Liver (tissue), 9 donors: ENCODE measurements around the gene AJAP1. TPM values are rescaled to one million over a fixed set of nuclear protein-coding genes. Genes with fewer than 3 reads are reported as not detected.

Experiments used
- DNase-seq: peaks from one replicate; pipeline ENCODE4 v3.0.0-alpha.2; 2017; ENCODE audit warnings: low spot score
- H3K27ac ChIP-seq, 2 donors: one replicate each; pipeline ENCODE4 v1.7.0; 2013; ENCODE audit warnings: inconsistent platforms in 2 of 2, low read length in 2 of 2, control low read depth in 1 of 2, low read depth in 1 of 2, mild to moderate bottlenecking in 1 of 2
- H3K27me3 ChIP-seq, 4 donors: one replicate each; pipeline versions ENCODE4 v1.6.1 to v1.7.0; 2013; ENCODE audit warnings: low read length in 3 of 4, inconsistent platforms in 1 of 4, mild to moderate bottlenecking in 1 of 4, moderate library complexity in 1 of 4; ENCODE audit not compliant: control insufficient read depth in 4 of 4, insufficient read depth in 4 of 4
- H3K36me3 ChIP-seq, 4 donors: one replicate each; pipeline versions ENCODE4 v1.6.1 to v1.7.0; 2013; ENCODE audit warnings: low read length in 3 of 4, mild to moderate bottlenecking in 3 of 4, low read depth in 1 of 4, moderate library complexity in 1 of 4; ENCODE audit not compliant: control insufficient read depth in 4 of 4, insufficient read depth in 3 of 4
- H3K4me1 ChIP-seq, 4 donors: one replicate each; pipeline versions ENCODE4 v1.6.1 to v1.7.0; 2013; ENCODE audit warnings: low read length in 3 of 4, mild to moderate bottlenecking in 3 of 4, moderate library complexity in 1 of 4; ENCODE audit not compliant: control insufficient read depth in 4 of 4, insufficient read depth in 4 of 4
- H3K4me3 ChIP-seq, 3 donors: one replicate each; pipeline versions ENCODE4 v1.6.1 to v1.7.0; 2013; ENCODE audit warnings: low read length in 3 of 3, control low read depth in 1 of 3, low read depth in 1 of 3, mild to moderate bottlenecking in 1 of 3
- H3K9ac ChIP-seq, 2 donors: one replicate each; pipeline ENCODE4 v1.7.0; 2013; ENCODE audit warnings: low read length in 2 of 2, mild to moderate bottlenecking in 2 of 2, moderate library complexity in 2 of 2, control low read depth in 1 of 2, low read depth in 1 of 2
- H3K9me3 ChIP-seq, 4 donors: one replicate each; pipeline versions ENCODE4 v1.6.1 to v1.7.0; 2013; ENCODE audit warnings: low read length in 3 of 4; ENCODE audit not compliant: control insufficient read depth in 4 of 4
- EGR1 ChIP-seq, 2 donors: IDR thresholded peaks; 2 replicates each; pipeline ENCODE4 v1.6.1; 2016 to 2018; ENCODE audit warnings: antibody characterized with exemption in 2 of 2, low read depth in 2 of 2
- FOXA1 ChIP-seq: IDR thresholded peaks from 2 replicates; pipeline ENCODE4 v1.6.1; 2016; ENCODE audit warnings: antibody characterized with exemption
- FOXA2 ChIP-seq: IDR thresholded peaks from 2 replicates; pipeline ENCODE4 v1.6.1; 2016; ENCODE audit warnings: antibody characterized with exemption
- GABPA ChIP-seq, 2 donors: IDR thresholded peaks in 1 of 2; conservative IDR thresholded peaks in 1 of 2; 2 replicates each; pipeline ENCODE4 v1.6.1; 2016; ENCODE audit warnings: antibody characterized with exemption in 2 of 2, mild to moderate bottlenecking in 1 of 2, moderate library complexity in 1 of 2
- HNF4A ChIP-seq, 2 donors: conservative IDR thresholded peaks; 2 replicates each; pipeline ENCODE4 v1.6.1; 2016; ENCODE audit warnings: antibody characterized with exemption in 2 of 2, mild to moderate bottlenecking in 2 of 2
- HNF4G ChIP-seq: IDR thresholded peaks from 2 replicates; pipeline ENCODE4 v1.6.1; 2016; ENCODE audit warnings: antibody characterized with exemption
- JUND ChIP-seq, 2 donors: IDR thresholded peaks; 2 replicates each; pipeline ENCODE4 v1.6.1; 2016; ENCODE audit warnings: antibody characterized with exemption in 2 of 2
- NR2F2 ChIP-seq: IDR thresholded peaks from 2 replicates; pipeline ENCODE4 v1.6.1; 2016; ENCODE audit warnings: antibody characterized with exemption
- RAD21 ChIP-seq, 2 donors: IDR thresholded peaks; 2 replicates each; pipeline ENCODE4 v1.6.1; 2016; ENCODE audit warnings: antibody characterized with exemption in 2 of 2, mild to moderate bottlenecking in 2 of 2
- RXRA ChIP-seq, 2 donors: IDR thresholded peaks; 2 replicates each; pipeline ENCODE4 v1.6.1; 2017 to 2018; ENCODE audit warnings: antibody characterized with exemption in 2 of 2, mild to moderate bottlenecking in 1 of 2
- SP1 ChIP-seq: IDR thresholded peaks from 2 replicates; pipeline ENCODE4 v1.6.1; 2018; ENCODE audit warnings: antibody characterized with exemption, mild to moderate bottlenecking
- TAF1 ChIP-seq: conservative IDR thresholded peaks from 2 replicates; pipeline ENCODE4 v1.6.1; 2016; ENCODE audit warnings: antibody characterized with exemption, mild to moderate bottlenecking
- YY1 ChIP-seq: IDR thresholded peaks from 2 replicates; pipeline ENCODE4 v1.6.1; 2016; ENCODE audit warnings: antibody characterized with exemption, mild to moderate bottlenecking
- WGBS: extraction: QIAGEN DNeasy Blood & Tissue Kit; methylation state at CpG from one replicate; pipeline ENCODE4 v1.1.7; 2013; 5-methylcytosine and 5-hydroxymethylcytosine counted together
- polyA plus RNA-seq, 2 donors: library from polyadenylated mRNA; stranded (reverse) in 1 of 2; unstranded in 1 of 2; fragments of 200-250 nt in 1 of 2; fragments of >200 nt in 1 of 2; fragmentation: Nextera tagmentation in 1 of 2; extraction: Ambion mirVana in 1 of 2; gene quantifications; one replicate each; pipeline versions ENCODE4 v1.2.1 to v1.2.3, GENCODE V29; 2013 to 2015
- total RNA-seq, 2 donors: library from RNA; depleted of rRNA; stranded (reverse); fragments of >200 nt; gene quantifications; one replicate each; pipeline ENCODE4 v1.2.3, GENCODE V29; 2014
- TF ChIP-seq, protein P1 (sequence below): IDR thresholded peaks from 2 replicates; pipeline ENCODE4 v1.6.1; 2016; ENCODE audit warnings: antibody characterized with exemption, mild to moderate bottlenecking
- TF ChIP-seq, protein P2 (sequence below): fragments of 150-350 bp; IDR thresholded peaks from 2 replicates; pipeline ENCODE4 v1.5.1; 2017; ENCODE audit warnings: improper control_type of control experiment, low read depth, low read length; ENCODE audit not compliant: missing input control
- TF ChIP-seq, protein P3 (sequence below): IDR thresholded peaks from 2 replicates; pipeline ENCODE4 v1.6.1; 2016; ENCODE audit warnings: antibody characterized with exemption
- TF ChIP-seq, protein P4 (sequence below): IDR thresholded peaks from 2 replicates; pipeline ENCODE4 v1.6.1; 2016; ENCODE audit warnings: antibody characterized with exemption
- TF ChIP-seq, protein P5 (sequence below): IDR thresholded peaks from 2 replicates; pipeline ENCODE4 v1.6.1; 2016; ENCODE audit warnings: antibody characterized with exemption
- donor health status: healthy.
- donor health status: healthy.
- donor health status: healthy.
- donor health status: healthy.
- donor health status: healthy.

The AJAP1 gene
- total and polyA plus RNA-seq, 4 donors, result under 0.01 to 0.21 (median 0.08) TPM; not detected in 1

DNA sequence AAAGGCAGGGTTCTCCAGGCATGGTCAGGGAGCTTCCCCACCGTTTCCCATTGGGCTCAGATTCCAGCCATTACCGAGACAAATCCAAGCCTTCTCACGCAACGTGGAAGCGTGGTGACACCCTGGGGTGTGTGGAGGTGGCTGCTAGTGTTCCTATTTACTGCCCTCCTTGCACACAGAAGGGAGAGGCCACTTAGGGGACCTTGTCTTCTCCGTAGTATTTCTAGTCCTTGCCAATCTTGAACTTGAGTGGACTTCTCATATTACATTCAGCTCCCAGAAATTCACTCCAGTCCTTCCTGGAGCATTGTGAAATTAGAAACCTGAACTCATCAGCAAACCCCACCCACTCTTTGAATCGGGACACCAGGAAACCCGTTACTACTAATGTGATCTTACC, 131.6 kb downstream of the AJAP1 start:
- H3K4me3 ChIP-seq, result no peak overlapping the region
- H3K4me1 ChIP-seq, result no peaks in the 10 kb centered on the region
- H3K27me3 ChIP-seq, result no peaks in the 10 kb centered on the region
- no peak overlapping the region for H3K27ac ChIP-seq
- 90% methylated on average over 8 of the region's 8 CpGs for WGBS
- TF ChIP-seq FOXA1 (no peak), SP1 (no peak), FOXA2 (no peak), RXRA (IDR thresholded peaks at IDR 0.05) (no peak), NR2F2 (no peak), EGR1 (IDR thresholded peaks at IDR 0.05; ENCODE audit: low read depth in 2 of 2) (no peak), YY1 (no peak), HNF4A (conservative IDR thresholded peaks at IDR 0.05) (no peak), GABPA (IDR thresholded peaks at IDR 0.05 in 1 of 2, conservative IDR thresholded peaks at IDR 0.05 in 1 of 2) (no peak), JUND (IDR thresholded peaks at IDR 0.05) (no peak), HNF4G (no peak)
- TF ChIP-seq, protein P1, sequence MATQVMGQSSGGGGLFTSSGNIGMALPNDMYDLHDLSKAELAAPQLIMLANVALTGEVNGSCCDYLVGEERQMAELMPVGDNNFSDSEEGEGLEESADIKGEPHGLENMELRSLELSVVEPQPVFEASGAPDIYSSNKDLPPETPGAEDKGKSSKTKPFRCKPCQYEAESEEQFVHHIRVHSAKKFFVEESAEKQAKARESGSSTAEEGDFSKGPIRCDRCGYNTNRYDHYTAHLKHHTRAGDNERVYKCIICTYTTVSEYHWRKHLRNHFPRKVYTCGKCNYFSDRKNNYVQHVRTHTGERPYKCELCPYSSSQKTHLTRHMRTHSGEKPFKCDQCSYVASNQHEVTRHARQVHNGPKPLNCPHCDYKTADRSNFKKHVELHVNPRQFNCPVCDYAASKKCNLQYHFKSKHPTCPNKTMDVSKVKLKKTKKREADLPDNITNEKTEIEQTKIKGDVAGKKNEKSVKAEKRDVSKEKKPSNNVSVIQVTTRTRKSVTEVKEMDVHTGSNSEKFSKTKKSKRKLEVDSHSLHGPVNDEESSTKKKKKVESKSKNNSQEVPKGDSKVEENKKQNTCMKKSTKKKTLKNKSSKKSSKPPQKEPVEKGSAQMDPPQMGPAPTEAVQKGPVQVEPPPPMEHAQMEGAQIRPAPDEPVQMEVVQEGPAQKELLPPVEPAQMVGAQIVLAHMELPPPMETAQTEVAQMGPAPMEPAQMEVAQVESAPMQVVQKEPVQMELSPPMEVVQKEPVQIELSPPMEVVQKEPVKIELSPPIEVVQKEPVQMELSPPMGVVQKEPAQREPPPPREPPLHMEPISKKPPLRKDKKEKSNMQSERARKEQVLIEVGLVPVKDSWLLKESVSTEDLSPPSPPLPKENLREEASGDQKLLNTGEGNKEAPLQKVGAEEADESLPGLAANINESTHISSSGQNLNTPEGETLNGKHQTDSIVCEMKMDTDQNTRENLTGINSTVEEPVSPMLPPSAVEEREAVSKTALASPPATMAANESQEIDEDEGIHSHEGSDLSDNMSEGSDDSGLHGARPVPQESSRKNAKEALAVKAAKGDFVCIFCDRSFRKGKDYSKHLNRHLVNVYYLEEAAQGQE, result no peak
- TF ChIP-seq, protein P2, sequence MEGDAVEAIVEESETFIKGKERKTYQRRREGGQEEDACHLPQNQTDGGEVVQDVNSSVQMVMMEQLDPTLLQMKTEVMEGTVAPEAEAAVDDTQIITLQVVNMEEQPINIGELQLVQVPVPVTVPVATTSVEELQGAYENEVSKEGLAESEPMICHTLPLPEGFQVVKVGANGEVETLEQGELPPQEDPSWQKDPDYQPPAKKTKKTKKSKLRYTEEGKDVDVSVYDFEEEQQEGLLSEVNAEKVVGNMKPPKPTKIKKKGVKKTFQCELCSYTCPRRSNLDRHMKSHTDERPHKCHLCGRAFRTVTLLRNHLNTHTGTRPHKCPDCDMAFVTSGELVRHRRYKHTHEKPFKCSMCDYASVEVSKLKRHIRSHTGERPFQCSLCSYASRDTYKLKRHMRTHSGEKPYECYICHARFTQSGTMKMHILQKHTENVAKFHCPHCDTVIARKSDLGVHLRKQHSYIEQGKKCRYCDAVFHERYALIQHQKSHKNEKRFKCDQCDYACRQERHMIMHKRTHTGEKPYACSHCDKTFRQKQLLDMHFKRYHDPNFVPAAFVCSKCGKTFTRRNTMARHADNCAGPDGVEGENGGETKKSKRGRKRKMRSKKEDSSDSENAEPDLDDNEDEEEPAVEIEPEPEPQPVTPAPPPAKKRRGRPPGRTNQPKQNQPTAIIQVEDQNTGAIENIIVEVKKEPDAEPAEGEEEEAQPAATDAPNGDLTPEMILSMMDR, result no peak
- TF ChIP-seq, protein P3, sequence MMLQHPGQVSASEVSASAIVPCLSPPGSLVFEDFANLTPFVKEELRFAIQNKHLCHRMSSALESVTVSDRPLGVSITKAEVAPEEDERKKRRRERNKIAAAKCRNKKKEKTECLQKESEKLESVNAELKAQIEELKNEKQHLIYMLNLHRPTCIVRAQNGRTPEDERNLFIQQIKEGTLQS, result no peak
- H3K36me3 ChIP-seq, result no peaks in the 10 kb centered on the region
- no peak overlapping the region for H3K9ac ChIP-seq
- peaks cover 0 to 2% (median 0%) of the 10 kb centered on the region in 4 donors for H3K9me3 ChIP-seq
- no peak for DNase-seq

DNA sequence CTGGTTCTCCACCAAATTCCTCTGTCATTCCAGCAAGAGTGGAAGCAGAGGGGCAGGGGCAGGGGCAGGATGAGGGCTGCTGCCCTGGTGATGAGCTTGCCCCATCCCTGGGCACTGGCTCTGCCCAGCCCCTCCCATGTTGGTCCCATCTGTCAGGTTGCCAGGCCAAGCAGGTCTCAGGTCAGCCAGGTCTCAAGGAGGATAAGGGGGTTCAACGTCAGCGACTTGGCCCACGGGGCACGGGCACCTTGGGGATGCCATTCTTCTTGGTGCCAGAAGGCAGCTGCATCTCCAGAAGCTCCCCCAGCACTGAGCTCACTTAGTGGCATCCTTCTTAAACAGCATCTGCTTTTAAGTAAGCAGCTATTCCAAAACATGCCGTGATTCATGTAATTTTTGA, 133.1 kb downstream of the AJAP1 start:
- Histone ChIP-seq H3K9me3 (peaks cover 0 to 2% (median 0%) of the 10 kb centered on the region in 4 donors), H3K4me3 (no peak overlapping the region), H3K9ac (no peak overlapping the region), H3K4me1 (no peaks in the 10 kb centered on the region), H3K27ac (no peak overlapping the region), H3K27me3 (no peaks in the 10 kb centered on the region), H3K36me3 (no peaks in the 10 kb centered on the region)
- DNase-seq, result no peak
- WGBS, result 79% methylated on average over 5 of the region's 5 CpGs
- TF ChIP-seq NR2F2 (no peak), HNF4A (conservative IDR thresholded peaks at IDR 0.05) (no peak), JUND (IDR thresholded peaks at IDR 0.05) (no peak), GABPA (IDR thresholded peaks at IDR 0.05 in 1 of 2, conservative IDR thresholded peaks at IDR 0.05 in 1 of 2) (no peak), TAF1 (no peak), EGR1 (IDR thresholded peaks at IDR 0.05; ENCODE audit: low read depth in 2 of 2) (no peak), FOXA2 (no peak), RXRA (IDR thresholded peaks at IDR 0.05) (no peak), HNF4G (no peak), SP1 (no peak), RAD21 (IDR thresholded peaks at IDR 0.05) (no peak)
- TF ChIP-seq, protein P4, sequence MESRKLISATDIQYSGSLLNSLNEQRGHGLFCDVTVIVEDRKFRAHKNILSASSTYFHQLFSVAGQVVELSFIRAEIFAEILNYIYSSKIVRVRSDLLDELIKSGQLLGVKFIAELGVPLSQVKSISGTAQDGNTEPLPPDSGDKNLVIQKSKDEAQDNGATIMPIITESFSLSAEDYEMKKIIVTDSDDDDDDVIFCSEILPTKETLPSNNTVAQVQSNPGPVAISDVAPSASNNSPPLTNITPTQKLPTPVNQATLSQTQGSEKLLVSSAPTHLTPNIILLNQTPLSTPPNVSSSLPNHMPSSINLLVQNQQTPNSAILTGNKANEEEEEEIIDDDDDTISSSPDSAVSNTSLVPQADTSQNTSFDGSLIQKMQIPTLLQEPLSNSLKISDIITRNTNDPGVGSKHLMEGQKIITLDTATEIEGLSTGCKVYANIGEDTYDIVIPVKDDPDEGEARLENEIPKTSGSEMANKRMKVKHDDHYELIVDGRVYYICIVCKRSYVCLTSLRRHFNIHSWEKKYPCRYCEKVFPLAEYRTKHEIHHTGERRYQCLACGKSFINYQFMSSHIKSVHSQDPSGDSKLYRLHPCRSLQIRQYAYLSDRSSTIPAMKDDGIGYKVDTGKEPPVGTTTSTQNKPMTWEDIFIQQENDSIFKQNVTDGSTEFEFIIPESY, result no peak
- TF ChIP-seq, protein P2, result no peak
- TF ChIP-seq, protein P3, result no peak
- TF ChIP-seq, protein P5, sequence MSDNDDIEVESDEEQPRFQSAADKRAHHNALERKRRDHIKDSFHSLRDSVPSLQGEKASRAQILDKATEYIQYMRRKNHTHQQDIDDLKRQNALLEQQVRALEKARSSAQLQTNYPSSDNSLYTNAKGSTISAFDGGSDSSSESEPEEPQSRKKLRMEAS, result no peak
